Kidney (tissue), 14 donors: ENCODE results near the gene EYA4. TPM values are rescaled to one million over a fixed set of nuclear protein-coding genes. Genes with fewer than 3 reads are reported as not detected.

Experiments used
- DNase-seq, 5 donors: peaks; one replicate each; pipeline ENCODE4 v3.0.0-alpha.2; 2013 to 2020
- FAIRE-seq: peaks from 2 replicates; lab custom pipeline; 2012; peaks lifted over from hg19 to GRCh38; lab: Jason Lieb, UNC
- H3K27ac ChIP-seq, 2 donors: one replicate each; pipeline ENCODE4 v1.7.0; 2013; ENCODE audit warnings: low read depth in 2 of 2, low read length in 2 of 2, inconsistent platforms in 1 of 2
- H3K27me3 ChIP-seq: one replicate; pipeline ENCODE4 v1.7.1; 2013; ENCODE audit warnings: low read length, inconsistent platforms; ENCODE audit not compliant: control insufficient read depth, insufficient read depth
- H3K36me3 ChIP-seq, 3 donors: one replicate each; pipeline versions ENCODE4 v1.7.0 to v1.7.1; 2013; ENCODE audit warnings: low read length in 3 of 3, control low read depth in 1 of 3, inconsistent platforms in 1 of 3; ENCODE audit not compliant: insufficient read depth in 3 of 3, control insufficient read depth in 2 of 3
- H3K4me1 ChIP-seq, 3 donors: one replicate each; pipeline versions ENCODE4 v1.7.0 to v1.7.1; 2013; ENCODE audit warnings: low read length in 3 of 3, inconsistent platforms in 1 of 3, low read depth in 1 of 3; ENCODE audit not compliant: control insufficient read depth in 2 of 3, insufficient read depth in 2 of 3
- H3K4me3 ChIP-seq, 3 donors: one replicate each; pipeline versions ENCODE4 v1.7.0 to v1.8.1; 2013; ENCODE audit warnings: low read length in 3 of 3, control low read depth in 1 of 3, inconsistent platforms in 1 of 3
- H3K9ac ChIP-seq, 3 donors: one replicate each; pipeline versions ENCODE4 v1.7.0 to v1.7.1; 2013; ENCODE audit warnings: low read length in 3 of 3, control low read depth in 1 of 3, inconsistent platforms in 1 of 3
- H3K9me3 ChIP-seq, 3 donors: one replicate each; pipeline versions ENCODE4 v1.7.0 to v1.7.1; 2013; ENCODE audit warnings: low read length in 3 of 3, control low read depth in 1 of 3, inconsistent platforms in 1 of 3; ENCODE audit not compliant: control insufficient read depth in 2 of 3, insufficient read depth in 1 of 3
- CTCF ChIP-seq: IDR thresholded peaks from 3 replicates; pipeline ENCODE4 v1.5.1; 2012; ENCODE audit warnings: mild to moderate bottlenecking, moderate library complexity, borderline replicate concordance; ENCODE audit not compliant: insufficient read depth; ENCODE audit errors: extremely low read depth
- intact Hi-C: fragments of 100-400 bp; cut with DNase I; formaldehyde crosslinking; loops from one replicate; pipeline ENCODE4 v1.11.1; 2022
- polyA plus RNA-seq: library from polyadenylated mRNA; stranded (reverse); fragments of 350-450 nt; fragmentation: Illumina TruSeq; extraction: RNeasy Lipid Tissue Mini Kit (QIAGEN cat#74804); gene quantifications from one replicate; pipeline ENCODE4 v1.2.3, GENCODE V29; 2014; ENCODE audit warnings: low read depth, low replicate concordance; ENCODE audit not compliant: insufficient read depth
- total RNA-seq: library from RNA; stranded (reverse); fragmentation: NEBNext Ultra II Directional; extraction: Animal tissue kit (Norgen Biotek cat#: 25700); gene quantifications from one replicate; pipeline ENCODE4 v1.2.1, GENCODE V29; 2021
- donor health status: control.
- donor health status: control.
- donor health status: control.
- donor health status: control.
- donor health status: control.
- donor health status: DM: yes; HTN: yes; CAD: no.
- donor health status: Normal renal cell carcinoma (clear cell type).

The EYA4 gene
- total and polyA plus RNA-seq, 2 donors from 2014 or later = 0.99 to 5.0 TPM

GRCh38 chr6:133441491-133441890 is 200.3 kb downstream of the EYA4 start:
- FAIRE-seq (no peak), DNase-seq (no peak)
- Histone ChIP-seq H3K36me3 (no peaks in the 10 kb centered on the region), H3K27me3 (no peaks in the 10 kb centered on the region), H3K4me1 (no peaks in the 10 kb centered on the region), H3K9me3 (no peaks in the 10 kb centered on the region), H3K9ac (no peak overlapping the region), H3K4me3 (no peak overlapping the region), H3K27ac (no peak overlapping the region)
- intact Hi-C loops = no loop called here
- no peak for TF ChIP-seq CTCF

GRCh38 chr6:133446789-133447188 is 205.6 kb downstream of the EYA4 start:
- DNase-seq (no peak), FAIRE-seq (no peak)
- Histone ChIP-seq H3K36me3 (no peaks in the 10 kb centered on the region), H3K27me3 (no peaks in the 10 kb centered on the region), H3K27ac (no peak overlapping the region), H3K9ac (no peak overlapping the region), H3K4me3 (no peak overlapping the region), H3K9me3 (no peaks in the 10 kb centered on the region), H3K4me1 (no peaks in the 10 kb centered on the region)
- intact Hi-C loops = no loop called here
- TF ChIP-seq CTCF = no peak

DNA sequence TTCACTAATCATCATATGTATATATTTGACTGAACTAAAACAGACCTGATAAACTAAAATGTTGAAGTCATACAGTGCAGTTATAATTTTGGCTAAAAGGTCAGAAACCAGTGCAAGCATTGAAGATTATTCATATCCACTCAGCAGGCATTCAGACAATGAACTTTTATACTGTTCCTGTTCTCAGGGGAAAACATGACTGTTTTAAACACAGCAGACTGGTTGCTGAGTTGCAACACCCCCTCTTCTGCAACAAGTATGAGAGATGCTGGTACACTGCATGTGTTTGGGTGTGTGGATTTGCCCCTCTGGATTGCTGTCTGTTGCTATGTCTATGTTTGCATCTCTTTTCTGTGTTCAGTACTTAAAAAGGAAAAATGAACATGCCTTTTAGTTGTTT is 206.8 kb downstream of the EYA4 start:
- no peaks in the 10 kb centered on the region for H3K4me1 ChIP-seq
- H3K9ac ChIP-seq = no peak overlapping the region
- H3K36me3 ChIP-seq = no peaks in the 10 kb centered on the region
- TF ChIP-seq CTCF = no peak
- no peak overlapping the region for H3K4me3 ChIP-seq
- FAIRE-seq (no peak), DNase-seq (no peak)
- intact Hi-C loops = no loop called here
- no peak overlapping the region for H3K27ac ChIP-seq
- no peaks in the 10 kb centered on the region for H3K27me3 ChIP-seq
- H3K9me3 ChIP-seq = no peaks in the 10 kb centered on the region

- Histone ChIP-seq H3K9me3 (no peaks in the 10 kb centered on the region), H3K4me3 (no peak overlapping the region), H3K4me1 (no peaks in the 10 kb centered on the region), H3K27me3 (no peaks in the 10 kb centered on the region), H3K9ac (no peak overlapping the region), H3K36me3 (no peaks in the 10 kb centered on the region), H3K27ac (no peak overlapping the region)
- intact Hi-C loops = no loop called here
- DNase-seq (peak in 3 of 5 donors; percentile 57 to 77 (median 67)), FAIRE-seq (no peak)
- TF ChIP-seq CTCF = no peak
Measured at GRCh38 chr6:133456439-133456838, 215.3 kb downstream of the EYA4 start.
